ENCODE measurements around the gene KCNJ1. TPM values are rescaled to one million over a fixed set of nuclear protein-coding genes. Genes with fewer than 3 reads are reported as not detected.
A peak's percentile ranks its signal among the peaks of the same experiment; 100 is the strongest.

KCNJ1 gene
- total RNA-seq, 2 experiments from 2014 or later, result 0.22 to 0.27 TPM

DNA sequence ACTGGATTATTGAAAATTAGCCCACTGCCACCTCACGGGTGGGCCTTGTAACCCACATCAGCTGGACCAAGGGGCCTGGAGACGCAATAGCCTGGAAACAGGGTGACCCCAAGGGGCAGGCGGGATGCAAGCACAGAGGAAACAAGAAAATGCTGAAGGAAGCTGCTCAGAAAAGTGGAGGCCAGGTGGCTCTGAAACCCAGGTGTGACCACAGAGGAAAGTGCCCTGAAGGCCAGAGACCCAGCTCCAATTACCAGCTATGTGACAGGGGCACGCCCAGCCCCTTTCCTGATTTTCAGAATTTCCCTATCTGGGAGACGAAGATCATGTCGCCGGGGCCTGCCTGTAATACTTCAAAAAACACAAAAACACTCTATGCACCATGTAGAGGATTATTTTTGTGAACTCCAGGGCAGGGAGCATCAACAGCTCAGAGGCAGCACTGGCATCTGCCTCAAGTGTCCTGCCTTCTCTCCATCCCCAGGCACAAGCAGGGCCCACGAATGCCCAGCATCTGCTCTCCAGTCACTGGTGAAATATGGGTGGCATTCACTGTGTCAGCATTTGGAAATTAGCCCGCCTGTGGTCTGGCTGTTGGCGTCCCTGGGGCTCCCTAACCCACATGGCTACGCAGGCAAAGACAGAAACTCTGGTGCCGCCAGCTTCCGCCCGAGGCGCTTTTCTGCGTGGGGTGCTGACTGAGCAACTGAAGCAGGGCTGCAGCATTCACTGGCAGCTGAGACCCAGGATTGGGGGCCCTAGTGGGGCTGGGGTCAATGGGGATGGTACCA lies 6.3 kb downstream of the KCNJ1 start:
- POLR2A ChIA-PET, result interaction anchor here (0.6 kb wide), 1 partner anchor 125 kb away, joined by 3 read pairs; no protein-coding TSS in a partner anchor
- no peaks in the 10 kb centered on the region for H3K9me3 ChIP-seq (ENCODE audit: control insufficient read depth in 1 of 2, insufficient read depth in 1 of 2, low read length in 2 of 2)
- DNase-seq (no peak), ATAC-seq (ENCODE audit: poor library complexity) (no peak)
- no peaks in the 10 kb centered on the region for H3K36me3 Mint-ChIP-seq (ENCODE audit: low read depth)
- TF ChIP-seq CTCF (IDR thresholded peaks at IDR 0.05), result no peak
- no peaks in the 10 kb centered on the region for H3K36me3 ChIP-seq (ENCODE audit: insufficient read depth, low read length)
- H3K9me3 Mint-ChIP-seq, result no peaks in the 10 kb centered on the region
- H3K27me3 ChIP-seq (ENCODE audit: control insufficient read depth in 1 of 2, insufficient read depth in 2 of 2, low read length in 2 of 2), result no peaks in the 10 kb centered on the region
- CTCF ChIA-PET, result no interaction called here
- no peaks in the 10 kb centered on the region for H3K27me3 Mint-ChIP-seq
- H3K4me3 ChIP-seq (ENCODE audit: low read length), result no peak overlapping the region
- H3K4me3 Mint-ChIP-seq, result no peak overlapping the region
- H3K4me1 Mint-ChIP-seq (ENCODE audit: low read depth), result peaks cover 9% of the 10 kb centered on the region
- peaks cover 9% of the 10 kb centered on the region for H3K4me1 ChIP-seq (ENCODE audit: insufficient read depth, low read length)
- no peak overlapping the region for H3K27ac ChIP-seq (ENCODE audit: low read depth in 1 of 2, low read length in 2 of 2)
- intact Hi-C loops (cut with DNase I, micrococcal nuclease), result loop anchor here (1.0 to 5.0 kb wide), 5 partner anchors 83 to 828 kb away; no protein-coding TSS in a partner anchor
- no peak overlapping the region for H3K27ac Mint-ChIP-seq

DNA sequence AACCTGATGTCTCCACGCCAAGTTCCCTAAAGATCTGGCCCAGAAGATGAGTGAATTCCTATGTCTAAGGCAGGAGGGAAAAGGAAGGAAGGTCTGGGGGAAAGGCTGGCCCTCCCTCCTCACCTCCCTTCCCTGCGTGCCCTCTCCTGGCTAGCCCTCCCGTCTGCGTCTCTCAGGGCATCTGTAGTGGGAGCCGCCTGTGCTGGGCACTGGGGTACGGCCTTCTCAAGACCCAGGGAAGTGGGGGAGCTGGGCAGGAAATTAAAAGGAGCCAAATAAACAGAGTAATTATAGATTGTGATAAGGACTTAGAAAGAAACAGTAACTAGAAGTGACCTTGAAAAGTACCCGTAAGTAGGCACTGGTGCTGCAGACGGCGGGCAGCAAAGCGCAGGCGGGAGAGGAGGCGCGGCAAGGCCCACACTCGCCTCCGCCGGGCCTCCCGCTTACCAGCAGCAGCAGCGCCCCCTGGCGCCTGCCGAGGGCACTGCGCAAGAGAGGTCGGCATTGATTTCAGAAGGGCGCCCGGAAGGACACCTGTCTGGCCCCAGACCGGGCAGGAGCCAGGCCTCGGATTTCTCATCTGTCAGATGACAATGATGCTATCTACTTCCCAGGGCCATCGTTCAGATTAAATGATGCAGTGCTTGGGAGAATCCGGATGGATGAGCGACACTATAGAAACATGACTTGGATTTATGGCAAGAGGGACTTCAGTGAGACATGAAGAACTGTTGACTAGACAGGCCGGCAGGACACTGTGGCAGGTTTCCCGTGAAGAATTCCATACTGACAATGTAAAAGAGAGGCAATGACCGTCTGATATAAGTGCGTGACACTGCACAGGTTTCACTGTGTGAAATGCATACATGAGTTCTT lies 7.3 kb downstream of the KCNJ1 start:
- H3K4me1 Mint-ChIP-seq (ENCODE audit: low read depth), result peaks cover 9% of the 10 kb centered on the region
- peak; percentile 98 for ATAC-seq (ENCODE audit: poor library complexity)
- CTCF ChIA-PET, result interaction anchor here (1.2 to 2.4 kb wide), 2 partner anchors 687 to 702 kb away, joined by 3 to 7 read pairs; no protein-coding TSS in a partner anchor

More for the DNA sequence above, 7.3 kb downstream of the KCNJ1 start:
- Histone ChIP-seq H3K27me3 (ENCODE audit: control insufficient read depth in 1 of 2, insufficient read depth in 2 of 2, low read length in 2 of 2) (no peaks in the 10 kb centered on the region), H3K36me3 (ENCODE audit: insufficient read depth, low read length) (no peaks in the 10 kb centered on the region), H3K9me3 (ENCODE audit: control insufficient read depth in 1 of 2, insufficient read depth in 1 of 2, low read length in 2 of 2) (no peaks in the 10 kb centered on the region), H3K4me1 (ENCODE audit: insufficient read depth, low read length) (peaks cover 9% of the 10 kb centered on the region), H3K27ac (ENCODE audit: low read depth in 1 of 2, low read length in 2 of 2) (no peak overlapping the region), H3K4me3 (ENCODE audit: low read length) (no peak overlapping the region)
- POLR2A ChIA-PET, result no interaction called here
- TF ChIP-seq CTCF (IDR thresholded peaks at IDR 0.05), result peak; percentile 97
- no peaks in the 10 kb centered on the region for H3K27me3 Mint-ChIP-seq
- intact Hi-C loops (cut with DNase I, micrococcal nuclease), result loop anchor here (1.0 to 5.0 kb wide), 5 partner anchors 83 to 828 kb away; no protein-coding TSS in a partner anchor
- peak; percentile 57 to 86 (median 72) for DNase-seq
- no peak overlapping the region for H3K4me3 Mint-ChIP-seq
- no peak overlapping the region for H3K27ac Mint-ChIP-seq
- H3K9me3 Mint-ChIP-seq, result no peaks in the 10 kb centered on the region
- H3K36me3 Mint-ChIP-seq (ENCODE audit: low read depth), result no peaks in the 10 kb centered on the region
